Breast epithelium (tissue), 4 donors: Measurements from ENCODE around the gene PTGES3. TPM values are rescaled to one million over a fixed set of nuclear protein-coding genes. Genes with fewer than 3 reads are reported as not detected.
A peak's percentile ranks its signal among the peaks of the same experiment; 100 is the strongest.

Experiments used
- DNase-seq, 2 donors: peaks; one replicate each; pipeline ENCODE4 v3.0.0-alpha.2; 2019; ENCODE audit warnings: low spot score in 2 of 2
- H3K27ac ChIP-seq, 2 donors: fragments of 200-600 bp; sonication (generic) in 1 of 2; one replicate each; pipeline ENCODE4 v1.5.1; 2016 to 2019; ENCODE audit warnings: mild to moderate bottlenecking in 1 of 2
- H3K27me3 ChIP-seq, 2 donors: fragments of 200-600 bp; sonication (generic) in 1 of 2; one replicate each; pipeline versions ENCODE4 v1.5.1 to v1.6.0; 2017 to 2019; ENCODE audit warnings: control low read depth in 1 of 2, mild to moderate bottlenecking in 1 of 2
- H3K36me3 ChIP-seq: fragments of 200-600 bp; one replicate; pipeline ENCODE4 v1.5.1; 2019
- H3K4me1 ChIP-seq, 2 donors: fragments of 200-600 bp; sonication (generic); one replicate each; pipeline ENCODE4 v1.5.1; 2016 to 2019; ENCODE audit warnings: control low read depth in 1 of 2
- H3K4me3 ChIP-seq, 3 donors: fragments of 200-600 bp; sonication (generic); 1 replicate in 2 of 3; 2 replicates in 1 of 3; pipeline ENCODE4 v1.5.1; 2016 to 2019; ENCODE audit warnings: mild to moderate bottlenecking in 3 of 3, moderate library complexity in 2 of 3
- H3K9me3 ChIP-seq, 2 donors: fragments of 200-600 bp; sonication (generic) in 1 of 2; one replicate each; pipeline ENCODE4 v1.5.1; 2016 to 2019; ENCODE audit warnings: control low read depth in 1 of 2
- POLR2A ChIP-seq: fragments of 450-650 bp; IDR thresholded peaks from one replicate; pipeline ENCODE4 v1.6.1; 2016; ENCODE audit warnings: antibody characterized with exemption, mild to moderate bottlenecking, moderate library complexity
- POLR2AphosphoS5 ChIP-seq, 3 donors: sonication (generic); formaldehyde crosslinking; IDR thresholded peaks; one replicate each; pipeline ENCODE4 v1.6.1; 2017; ENCODE audit warnings: antibody characterized with exemption in 3 of 3
- intact Hi-C: fragments of 100-400 bp; cut with DNase I; formaldehyde crosslinking; loops from one replicate; pipeline ENCODE4 v1.15.1; 2023; ENCODE audit warnings: low total_unique reads
- total RNA-seq, 3 donors: library from RNA; depleted of rRNA; stranded (reverse); fragments of >200 nt; gene quantifications; one replicate each; pipeline ENCODE4 v1.1.0, GENCODE V29; 2016
- TF ChIP-seq, protein P1 (sequence below), 3 donors: fragments of 450-650 bp; IDR thresholded peaks; one replicate each; pipeline ENCODE4 v1.5.1; 2016 to 2017; ENCODE audit warnings: antibody characterized with exemption in 3 of 3, mild to moderate bottlenecking in 3 of 3, moderate library complexity in 3 of 3

The PTGES3 gene
- total RNA-seq, 3 donors from 2014 or later = 85.0 to 134 (median 111) TPM

DNA sequence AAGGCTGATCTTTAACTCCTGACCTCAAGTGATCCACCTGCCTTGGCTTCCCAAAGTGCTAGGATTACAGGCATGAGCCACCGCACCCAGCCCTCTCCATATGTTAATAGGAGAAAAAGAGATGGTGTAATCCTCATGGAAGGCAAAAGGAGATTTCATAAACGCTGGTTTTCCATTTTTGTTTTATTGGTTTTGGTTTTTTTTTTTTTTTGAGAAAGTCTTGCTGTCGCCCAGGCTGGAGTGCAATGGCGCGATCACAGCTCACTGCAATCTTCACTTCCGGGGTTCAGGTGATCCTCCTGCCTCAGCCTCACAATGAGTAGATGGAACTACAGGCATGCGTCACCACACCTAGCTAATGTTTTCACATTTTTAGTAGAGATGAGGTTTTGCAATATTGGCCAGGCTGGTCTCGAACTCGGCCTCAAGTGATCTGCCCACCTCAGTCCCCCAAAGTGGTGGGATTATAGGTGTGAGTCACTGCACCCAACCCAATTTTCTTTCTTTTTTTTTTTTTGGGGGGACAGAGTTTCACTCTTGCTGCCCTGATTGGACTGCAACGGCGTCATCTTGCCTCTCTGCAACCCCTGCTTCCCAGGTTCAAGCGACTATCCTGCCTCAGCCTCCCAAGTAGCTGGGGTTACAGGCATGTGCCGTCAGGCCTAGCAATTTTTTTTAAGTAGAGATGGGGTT is 8.1 kb downstream of the PTGES3 start:
- DNase-seq = no peak
- Histone ChIP-seq H3K27ac (no peak overlapping the region), H3K4me1 (no peaks in the 10 kb centered on the region), H3K4me3 (no peak overlapping the region), H3K9me3 (no peaks in the 10 kb centered on the region), H3K27me3 (no peaks in the 10 kb centered on the region), H3K36me3 (no peaks in the 10 kb centered on the region)
- TF ChIP-seq POLR2AphosphoS5 (IDR thresholded peaks at IDR 0.05) (no peak), POLR2A (no peak)
- TF ChIP-seq, protein P1, sequence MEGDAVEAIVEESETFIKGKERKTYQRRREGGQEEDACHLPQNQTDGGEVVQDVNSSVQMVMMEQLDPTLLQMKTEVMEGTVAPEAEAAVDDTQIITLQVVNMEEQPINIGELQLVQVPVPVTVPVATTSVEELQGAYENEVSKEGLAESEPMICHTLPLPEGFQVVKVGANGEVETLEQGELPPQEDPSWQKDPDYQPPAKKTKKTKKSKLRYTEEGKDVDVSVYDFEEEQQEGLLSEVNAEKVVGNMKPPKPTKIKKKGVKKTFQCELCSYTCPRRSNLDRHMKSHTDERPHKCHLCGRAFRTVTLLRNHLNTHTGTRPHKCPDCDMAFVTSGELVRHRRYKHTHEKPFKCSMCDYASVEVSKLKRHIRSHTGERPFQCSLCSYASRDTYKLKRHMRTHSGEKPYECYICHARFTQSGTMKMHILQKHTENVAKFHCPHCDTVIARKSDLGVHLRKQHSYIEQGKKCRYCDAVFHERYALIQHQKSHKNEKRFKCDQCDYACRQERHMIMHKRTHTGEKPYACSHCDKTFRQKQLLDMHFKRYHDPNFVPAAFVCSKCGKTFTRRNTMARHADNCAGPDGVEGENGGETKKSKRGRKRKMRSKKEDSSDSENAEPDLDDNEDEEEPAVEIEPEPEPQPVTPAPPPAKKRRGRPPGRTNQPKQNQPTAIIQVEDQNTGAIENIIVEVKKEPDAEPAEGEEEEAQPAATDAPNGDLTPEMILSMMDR (IDR thresholded peaks at IDR 0.05) = no peak
- intact Hi-C loops = loop anchor here (10.0 kb wide), 1 partner anchor 45 kb away; the partner anchor contains the start of gene BAZ2A

DNA sequence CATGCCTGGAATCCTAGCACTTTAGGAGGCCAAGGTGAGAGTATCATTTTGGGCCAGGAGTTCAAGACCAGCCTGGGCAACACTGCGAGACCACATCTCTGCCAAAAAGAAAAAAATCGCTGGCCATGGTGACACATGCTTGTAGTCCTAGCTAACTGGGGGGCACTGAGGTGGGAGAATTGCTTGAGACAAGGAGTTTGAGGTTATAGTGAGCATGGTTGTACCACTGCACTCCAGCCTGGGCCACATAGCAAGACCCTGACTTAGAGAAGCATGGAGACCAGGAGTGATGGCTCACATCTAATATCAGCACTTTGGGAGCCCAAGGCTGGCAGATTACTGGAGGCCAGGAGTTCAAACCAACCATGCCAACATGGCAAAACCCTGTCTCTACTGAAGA is 9.2 kb downstream of the PTGES3 start:
- DNase-seq = no peak
- Histone ChIP-seq H3K36me3 (no peaks in the 10 kb centered on the region), H3K4me1 (no peaks in the 10 kb centered on the region), H3K27ac (no peak overlapping the region), H3K27me3 (no peaks in the 10 kb centered on the region), H3K9me3 (no peaks in the 10 kb centered on the region), H3K4me3 (no peak overlapping the region)
- intact Hi-C loops = no loop called here
- TF ChIP-seq, protein P1 (IDR thresholded peaks at IDR 0.05) = no peak
- TF ChIP-seq POLR2AphosphoS5 (IDR thresholded peaks at IDR 0.05) = no peak
- TF ChIP-seq POLR2A = no peak

DNA sequence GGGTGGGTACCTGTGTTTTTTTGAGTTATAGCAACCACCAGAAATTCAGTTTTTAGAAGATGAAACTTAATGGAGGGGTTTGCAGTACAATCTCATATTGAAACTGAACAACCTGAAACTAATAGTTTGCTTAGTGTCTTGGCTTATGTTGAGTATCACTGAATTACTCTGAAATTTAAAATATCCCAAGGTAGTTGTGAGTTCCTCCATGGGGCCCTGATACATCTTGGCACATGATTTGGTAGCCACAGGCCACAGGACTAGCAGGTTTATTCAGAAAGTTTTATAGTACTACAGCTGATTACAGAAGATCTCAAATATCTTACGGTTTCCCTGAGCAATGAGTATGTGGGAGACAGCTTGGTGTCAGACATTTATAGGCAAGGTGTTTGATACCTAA is 10.4 kb downstream of the PTGES3 start:
- DNase-seq = no peak
- Histone ChIP-seq H3K27me3 (no peaks in the 10 kb centered on the region), H3K4me3 (no peak overlapping the region), H3K36me3 (no peaks in the 10 kb centered on the region), H3K9me3 (no peaks in the 10 kb centered on the region), H3K4me1 (no peaks in the 10 kb centered on the region), H3K27ac (peak overlapping the region in 1 of 2 donors; percentile 21)
- TF ChIP-seq POLR2A (no peak), POLR2AphosphoS5 (IDR thresholded peaks at IDR 0.05) (no peak)
- TF ChIP-seq, protein P1 (IDR thresholded peaks at IDR 0.05) = no peak
- intact Hi-C loops = no loop called here

DNA sequence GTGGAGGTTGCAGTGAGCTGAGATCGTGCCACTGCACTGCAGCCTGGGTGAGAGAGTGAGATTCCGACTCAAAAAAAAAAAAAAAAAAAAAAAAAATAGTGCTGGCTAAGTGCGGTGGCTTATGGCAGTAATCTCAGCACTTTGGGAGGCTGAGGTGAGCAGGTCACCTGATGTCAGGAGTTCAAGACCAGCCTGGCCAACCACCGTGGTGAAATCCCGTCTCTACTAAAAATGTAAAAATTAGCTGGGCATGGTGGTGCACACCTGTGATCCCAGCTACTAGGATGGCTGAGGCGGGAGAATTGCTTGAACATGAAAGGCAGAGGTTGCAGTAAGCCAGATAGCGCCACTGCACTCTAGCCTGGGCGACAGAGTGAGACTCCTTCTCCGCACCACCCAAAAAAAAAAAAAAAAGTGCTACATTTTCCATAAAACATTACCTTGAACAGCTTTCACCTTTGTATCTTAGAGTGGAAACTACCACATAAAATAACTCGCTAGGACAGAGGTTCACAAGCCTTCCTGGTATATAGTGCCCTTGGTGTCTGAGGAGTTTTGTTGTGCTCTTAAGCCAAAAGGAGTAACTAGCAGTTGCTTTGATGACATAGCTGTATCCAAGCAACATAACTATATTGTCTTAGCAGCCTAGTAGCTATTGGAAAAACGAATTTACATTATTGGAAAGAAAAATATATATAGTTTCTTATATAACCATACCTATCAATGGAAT is 11.1 kb downstream of the PTGES3 start:
- H3K4me3 ChIP-seq = no peak overlapping the region
- H3K9me3 ChIP-seq = no peaks in the 10 kb centered on the region
- intact Hi-C loops = no loop called here
- H3K4me1 ChIP-seq = no peaks in the 10 kb centered on the region
- no peaks in the 10 kb centered on the region for H3K27me3 ChIP-seq
- peak in 1 of 2 donors; percentile 4 for DNase-seq
- H3K36me3 ChIP-seq = no peaks in the 10 kb centered on the region
- no peak overlapping the region for H3K27ac ChIP-seq
- TF ChIP-seq, protein P1 (IDR thresholded peaks at IDR 0.05) = no peak
- no peak for TF ChIP-seq POLR2A
- TF ChIP-seq POLR2AphosphoS5 (IDR thresholded peaks at IDR 0.05) = no peak

DNA sequence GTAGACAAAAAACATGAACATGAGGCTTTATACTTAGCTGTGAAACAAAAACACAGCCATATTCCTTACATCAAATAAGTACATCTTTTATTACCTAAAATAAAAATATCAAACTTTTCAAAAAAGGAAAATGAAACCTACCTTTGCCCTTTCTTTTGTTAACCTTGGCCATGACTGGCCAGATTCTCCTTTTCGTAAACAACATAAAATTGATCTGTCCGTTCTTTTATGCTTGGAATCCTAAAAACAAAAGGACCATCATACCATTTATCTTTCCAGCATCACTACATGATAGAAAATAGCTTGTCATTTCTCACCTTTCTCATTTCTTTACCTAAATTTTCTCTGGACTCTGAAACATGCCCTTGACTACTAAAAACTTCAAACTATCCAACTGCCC is 16.5 kb downstream of the PTGES3 start:
- Histone ChIP-seq H3K36me3 (no peaks in the 10 kb centered on the region), H3K27me3 (no peaks in the 10 kb centered on the region), H3K4me3 (no peak overlapping the region), H3K4me1 (no peaks in the 10 kb centered on the region), H3K27ac (no peak overlapping the region), H3K9me3 (no peaks in the 10 kb centered on the region)
- no peak for DNase-seq
- intact Hi-C loops = no loop called here
- no peak for TF ChIP-seq POLR2AphosphoS5 (IDR thresholded peaks at IDR 0.05)
- TF ChIP-seq, protein P1 (IDR thresholded peaks at IDR 0.05) = no peak
- TF ChIP-seq POLR2A = no peak
